MM.1S (cell line): ENCODE results near the gene PEX14.

Experiments
- DNase-seq: peaks from one replicate; pipeline ENCODE4 v3.0.0-alpha.2; 2015
- H2AFZ ChIP-seq: fragments of 300-600 bp; sonication (generic); 2 replicates; pipeline ENCODE4 v1.6.0; 2016; ENCODE audit warnings: antibody characterized with exemption, low read length
- H3F3A ChIP-seq: fragments of 300-600 bp; sonication (generic); 2 replicates; pipeline ENCODE4 v1.6.1; 2016; ENCODE audit warnings: mild to moderate bottlenecking, antibody characterized with exemption, low read length, moderate library complexity, mixed read lengths; ENCODE audit not compliant: insufficient read depth
- H3K27ac ChIP-seq: fragments of 300-600 bp; sonication (generic); 2 replicates; pipeline ENCODE4 v1.5.1; 2016; ENCODE audit warnings: mild to moderate bottlenecking, low read length
- H3K27me3 ChIP-seq: fragments of 300-600 bp; sonication (generic); replicated peaks from 2 replicates; pipeline ENCODE4 v1.6.0; 2016; ENCODE audit warnings: low read length; ENCODE audit not compliant: insufficient read depth
- H3K36me3 ChIP-seq: fragments of 300-600 bp; sonication (generic); replicated peaks from 2 replicates; pipeline ENCODE4 v1.6.1; 2016; ENCODE audit warnings: mild to moderate bottlenecking, low read length, mixed read lengths; ENCODE audit not compliant: insufficient read depth
- H3K4me1 ChIP-seq: fragments of 300-600 bp; sonication (generic); 2 replicates; pipeline ENCODE4 v1.6.1; 2016; ENCODE audit warnings: low read length, mixed read lengths
- H3K4me2 ChIP-seq: fragments of 300-600 bp; sonication (generic); 2 replicates; pipeline ENCODE4 v1.6.0; 2016; ENCODE audit warnings: low read depth, low read length
- H3K4me3 ChIP-seq: fragments of 300-600 bp; sonication (generic); 2 replicates; pipeline ENCODE4 v1.5.1; 2016; ENCODE audit warnings: low read length, mixed read lengths
- H3K79me2 ChIP-seq: fragments of 300-600 bp; sonication (generic); 2 replicates; pipeline ENCODE4 v1.6.1; 2016; ENCODE audit warnings: mixed run types, low read length, mixed read lengths
- H3K9ac ChIP-seq: fragments of 300-600 bp; sonication (generic); 2 replicates; pipeline ENCODE4 v1.6.1; 2016; ENCODE audit warnings: low read length, mixed read lengths
- H3K9me2 ChIP-seq: fragments of 300-600 bp; sonication (generic); replicated peaks from 2 replicates; pipeline ENCODE4 v1.6.1; 2016; ENCODE audit warnings: mild to moderate bottlenecking, low read length, mixed read lengths; ENCODE audit not compliant: insufficient read depth
- H3K9me3 ChIP-seq: fragments of 300-600 bp; sonication (generic); replicated peaks from 2 replicates; pipeline ENCODE4 v1.6.1; 2016; ENCODE audit warnings: mild to moderate bottlenecking, low read length, mixed read lengths; ENCODE audit not compliant: insufficient read depth
- H4K20me1 ChIP-seq: fragments of 300-600 bp; sonication (generic); 2 replicates; pipeline ENCODE4 v1.6.1; 2016; ENCODE audit warnings: mild to moderate bottlenecking, low read length, moderate library complexity, mixed read lengths; ENCODE audit not compliant: insufficient read depth
- CTCF ChIP-seq: fragments of 300-600 bp; sonication (generic); IDR thresholded peaks from 2 replicates; pipeline ENCODE4 v1.5.1; 2016; ENCODE audit warnings: antibody characterized with exemption, low read length, mixed read lengths
- EZH2 ChIP-seq: fragments of 300-600 bp; sonication (generic); optimal IDR thresholded peaks from 2 replicates; pipeline ENCODE3; 2017; ENCODE audit warnings: low read depth, mild to moderate bottlenecking, antibody characterized with exemption, low read length, mixed read lengths
- EZH2phosphoT487 ChIP-seq: fragments of 300-600 bp; sonication (generic); IDR thresholded peaks from 2 replicates; pipeline ENCODE4 v1.6.1; 2018; ENCODE audit warnings: antibody characterized with exemption, low read length

The PEX14 gene

GRCh38 chr1:10641976-10642375 is 167.2 kb downstream of the PEX14 start:
- no peaks in the 10 kb centered on the region for H3K36me3 ChIP-seq
- 0 out of 2 replicates have a peak overlapping the region, but pooled peaks have one; percentile 45 for H2AFZ ChIP-seq
- peak overlapping the region; percentile 72; the same call in 1 of the 2 replicates for H3K4me2 ChIP-seq
- no peak for DNase-seq
- TF ChIP-seq EZH2: no peak
- no peak for TF ChIP-seq EZH2phosphoT487
- no peak for TF ChIP-seq CTCF
- H3K79me2 ChIP-seq: no peaks in the 10 kb centered on the region
- no peaks in the 10 kb centered on the region for H3K4me1 ChIP-seq
- no peaks in the 10 kb centered on the region for H3F3A ChIP-seq
- peak overlapping the region; percentile 45 for H3K4me3 ChIP-seq
- no peaks in the 10 kb centered on the region for H3K9me3 ChIP-seq
- H3K9ac ChIP-seq: no peak overlapping the region
- H3K27me3 ChIP-seq: peaks cover 71% of the 10 kb centered on the region
- no peaks in the 10 kb centered on the region for H3K9me2 ChIP-seq
- no peak overlapping the region for H3K27ac ChIP-seq
- H4K20me1 ChIP-seq: no peaks in the 10 kb centered on the region; the same call in 1 of the 2 replicates

GRCh38 chr1:10642403-10643080 is 167.8 kb downstream of the PEX14 start:
- Histone ChIP-seq H3K9me2 (no peaks in the 10 kb centered on the region), H3K4me1 (no peaks in the 10 kb centered on the region), H3K27me3 (peaks cover 71% of the 10 kb centered on the region), H3K4me2 (peak overlapping the region; percentile 72; the same call in 1 of the 2 replicates), H3K27ac (no peak overlapping the region), H3K9ac (no peak overlapping the region), H2AFZ (0 out of 2 replicates have a peak overlapping the region, but pooled peaks have one; percentile 45), H4K20me1 (no peaks in the 10 kb centered on the region; the same call in 1 of the 2 replicates), H3K79me2 (no peaks in the 10 kb centered on the region), H3K4me3 (peak overlapping the region; percentile 45), H3K9me3 (no peaks in the 10 kb centered on the region), H3K36me3 (no peaks in the 10 kb centered on the region), H3F3A (no peaks in the 10 kb centered on the region)
- no peak for DNase-seq
- TF ChIP-seq EZH2 (no peak), CTCF (no peak), EZH2phosphoT487 (no peak)

- Histone ChIP-seq H3K9me2 (no peaks in the 10 kb centered on the region), H3K36me3 (no peaks in the 10 kb centered on the region), H3K9ac (no peak overlapping the region), H3K27me3 (peaks cover 73% of the 10 kb centered on the region), H3K9me3 (no peaks in the 10 kb centered on the region), H3K27ac (no peak overlapping the region), H3K4me1 (no peaks in the 10 kb centered on the region), H2AFZ (no peak overlapping the region), H3F3A (no peaks in the 10 kb centered on the region), H4K20me1 (no peaks in the 10 kb centered on the region; the same call in 1 of the 2 replicates), H3K4me3 (no peak overlapping the region), H3K4me2 (no peak overlapping the region), H3K79me2 (no peaks in the 10 kb centered on the region)
- no peak for TF ChIP-seq EZH2
- no peak for TF ChIP-seq CTCF
- no peak for TF ChIP-seq EZH2phosphoT487
- no peak for DNase-seq
Measured at GRCh38 chr1:10643607-10644306, 169.0 kb downstream of the PEX14 start.
